CD4-positive, alpha-beta T cell (primary cell): ENCODE results near the gene TRIM50. TPM values are rescaled to one million over a fixed set of nuclear protein-coding genes. Genes with fewer than 3 reads are reported as not detected.
A peak's percentile ranks its signal among the peaks of the same experiment; 100 is the strongest.

Source experiments
- ATAC-seq: fragments of 200-7000 bp; cut with Tn5 transposase; one replicate; pipeline ENCODE4 v1.10.0; 2022; ENCODE audit warnings: mild to moderate bottlenecking; ENCODE audit not compliant: poor library complexity
- CTCF ChIA-PET: fragments of 350-600 bp; sonication (Branson Sonifier 250); formaldehyde crosslinking; loops from one replicate; lab custom pipeline; 2021; ENCODE audit warnings: antibody characterized with exemption, inconsistent platforms; lab: Charles Lee
- POLR2A ChIA-PET: fragments of 350-600 bp; sonication (Branson Sonifier 250); formaldehyde crosslinking; loops from one replicate; lab custom pipeline; 2021; ENCODE audit warnings: antibody characterized with exemption, inconsistent platforms; lab: Charles Lee
- DNase-seq, 14 experiments: peaks; one replicate each; pipeline ENCODE4 v3.0.0-alpha.2; 2013 to 2020; ENCODE audit warnings: mixed read lengths in 2 of 14
- H3K27ac ChIP-seq, 2 donors: one replicate each; pipeline versions ENCODE4 v1.5.1 to v1.7.0; 2013; ENCODE audit warnings: low read length in 2 of 2, low read depth in 1 of 2, mild to moderate bottlenecking in 1 of 2
- H3K27me3 ChIP-seq, 2 experiments: 1 replicate in 1 of 2; 2 replicates in 1 of 2; pipeline versions ENCODE4 v1.6.1 to v1.7.0; 2013; ENCODE audit warnings: low read length in 2 of 2, control low read depth in 1 of 2, mild to moderate bottlenecking in 1 of 2, moderate library complexity in 1 of 2; ENCODE audit not compliant: insufficient read depth in 2 of 2, control insufficient read depth in 1 of 2
- H3K36me3 ChIP-seq: one replicate; pipeline ENCODE4 v1.6.1; 2013; ENCODE audit warnings: low read length, control low read depth; ENCODE audit not compliant: insufficient read depth
- H3K4me1 ChIP-seq: one replicate; pipeline ENCODE4 v1.6.1; 2013; ENCODE audit warnings: low read length, control low read depth; ENCODE audit not compliant: insufficient read depth
- H3K4me3 ChIP-seq: one replicate; pipeline ENCODE4 v1.5.1; 2013; ENCODE audit warnings: mild to moderate bottlenecking, low read length, moderate library complexity
- H3K9me3 ChIP-seq, 2 experiments: 1 replicate in 1 of 2; 2 replicates in 1 of 2; pipeline versions ENCODE4 v1.6.1 to v1.7.0; 2013; ENCODE audit warnings: low read length in 2 of 2, mild to moderate bottlenecking in 2 of 2, control low read depth in 1 of 2, moderate library complexity in 1 of 2; ENCODE audit not compliant: control insufficient read depth in 1 of 2, insufficient read depth in 1 of 2
- H3K27ac Mint-ChIP-seq: one replicate; pipeline ENCODE4 v1.8.0; 2020; ENCODE audit warnings: mixed read lengths
- H3K27me3 Mint-ChIP-seq: one replicate; pipeline ENCODE4 v1.8.0; 2021; ENCODE audit warnings: mixed read lengths
- H3K36me3 Mint-ChIP-seq: one replicate; pipeline ENCODE4 v1.8.0; 2021; ENCODE audit warnings: low read depth, mixed read lengths
- H3K4me1 Mint-ChIP-seq: one replicate; pipeline ENCODE4 v1.8.0; 2021; ENCODE audit warnings: low read depth, mixed read lengths
- H3K4me3 Mint-ChIP-seq: one replicate; pipeline ENCODE4 v1.8.0; 2020; ENCODE audit warnings: mild to moderate bottlenecking, mixed read lengths
- H3K9me3 Mint-ChIP-seq: one replicate; pipeline ENCODE4 v1.8.0; 2020; ENCODE audit warnings: mixed read lengths
- intact Hi-C, 2 experiments: fragments of 100-400 bp; cut with DNase I in 1 of 2; cut with micrococcal nuclease in 1 of 2; formaldehyde crosslinking; loops; one replicate each; pipeline versions ENCODE4 v1.15.1 to v1.9.0; 2023 to 2025; cut with DNase I, micrococcal nuclease
- total RNA-seq, 174 experiments: library from RNA in 2 of 174; stranded (reverse) in 2 of 174; gene quantifications; one replicate each; pipeline ENCODE4 v1.2.3 and lab custom pipeline; 2021 to 2026
- TF ChIP-seq, protein P1 (sequence below): fragments of 200-600 bp; IDR thresholded peaks from one replicate; pipeline ENCODE4 v1.8.0; 2022; ENCODE audit warnings: antibody characterized with exemption, mild to moderate bottlenecking

Gene TRIM50
- total RNA-seq, 2 experiments from 2014 or later, result 0.17 TPM; not detected in 1

DNA sequence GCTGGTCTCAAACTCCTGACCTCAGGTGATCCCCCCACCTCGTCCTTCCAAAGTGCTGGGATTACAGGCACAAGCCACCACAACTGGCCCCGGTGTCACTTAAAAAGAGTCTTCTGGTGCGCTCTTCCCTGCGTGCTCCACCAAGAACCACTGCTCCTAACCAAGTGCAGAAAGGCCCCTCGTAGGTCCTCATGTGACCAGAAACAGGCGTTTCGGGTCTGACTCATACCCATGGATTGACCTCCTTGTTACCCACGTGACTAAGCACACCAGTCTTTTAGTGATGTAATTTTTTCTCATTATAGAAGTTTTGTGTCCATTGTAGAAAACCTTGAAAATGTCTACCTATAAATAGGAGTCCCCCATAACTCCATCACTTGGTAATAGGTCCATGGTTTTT, 14.0 kb upstream of the TRIM50 start:
- TF ChIP-seq, protein P1, sequence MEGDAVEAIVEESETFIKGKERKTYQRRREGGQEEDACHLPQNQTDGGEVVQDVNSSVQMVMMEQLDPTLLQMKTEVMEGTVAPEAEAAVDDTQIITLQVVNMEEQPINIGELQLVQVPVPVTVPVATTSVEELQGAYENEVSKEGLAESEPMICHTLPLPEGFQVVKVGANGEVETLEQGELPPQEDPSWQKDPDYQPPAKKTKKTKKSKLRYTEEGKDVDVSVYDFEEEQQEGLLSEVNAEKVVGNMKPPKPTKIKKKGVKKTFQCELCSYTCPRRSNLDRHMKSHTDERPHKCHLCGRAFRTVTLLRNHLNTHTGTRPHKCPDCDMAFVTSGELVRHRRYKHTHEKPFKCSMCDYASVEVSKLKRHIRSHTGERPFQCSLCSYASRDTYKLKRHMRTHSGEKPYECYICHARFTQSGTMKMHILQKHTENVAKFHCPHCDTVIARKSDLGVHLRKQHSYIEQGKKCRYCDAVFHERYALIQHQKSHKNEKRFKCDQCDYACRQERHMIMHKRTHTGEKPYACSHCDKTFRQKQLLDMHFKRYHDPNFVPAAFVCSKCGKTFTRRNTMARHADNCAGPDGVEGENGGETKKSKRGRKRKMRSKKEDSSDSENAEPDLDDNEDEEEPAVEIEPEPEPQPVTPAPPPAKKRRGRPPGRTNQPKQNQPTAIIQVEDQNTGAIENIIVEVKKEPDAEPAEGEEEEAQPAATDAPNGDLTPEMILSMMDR, result no peak
- Histone ChIP-seq H3K27me3 (no peaks in the 10 kb centered on the region), H3K36me3 (no peaks in the 10 kb centered on the region), H3K9me3 (no peaks in the 10 kb centered on the region), H3K4me1 (no peaks in the 10 kb centered on the region), H3K27ac (no peak overlapping the region), H3K4me3 (no peak overlapping the region)
- H3K9me3 Mint-ChIP-seq, result no peaks in the 10 kb centered on the region
- intact Hi-C loops, result loop anchor here in 1 of 2 experiments (5.0 kb wide), 1 partner anchor 70 kb away; no protein-coding TSS in a partner anchor
- DNase-seq, result peak in 2 of 14 experiments; percentile 22 to 54
- H3K27ac Mint-ChIP-seq, result no peak overlapping the region
- POLR2A ChIA-PET, result no interaction called here
- H3K4me3 Mint-ChIP-seq, result no peak overlapping the region
- no peaks in the 10 kb centered on the region for H3K36me3 Mint-ChIP-seq
- CTCF ChIA-PET, result no interaction called here
- ATAC-seq, result no peak
- peaks cover 3% of the 10 kb centered on the region for H3K27me3 Mint-ChIP-seq
- no peaks in the 10 kb centered on the region for H3K4me1 Mint-ChIP-seq

DNA sequence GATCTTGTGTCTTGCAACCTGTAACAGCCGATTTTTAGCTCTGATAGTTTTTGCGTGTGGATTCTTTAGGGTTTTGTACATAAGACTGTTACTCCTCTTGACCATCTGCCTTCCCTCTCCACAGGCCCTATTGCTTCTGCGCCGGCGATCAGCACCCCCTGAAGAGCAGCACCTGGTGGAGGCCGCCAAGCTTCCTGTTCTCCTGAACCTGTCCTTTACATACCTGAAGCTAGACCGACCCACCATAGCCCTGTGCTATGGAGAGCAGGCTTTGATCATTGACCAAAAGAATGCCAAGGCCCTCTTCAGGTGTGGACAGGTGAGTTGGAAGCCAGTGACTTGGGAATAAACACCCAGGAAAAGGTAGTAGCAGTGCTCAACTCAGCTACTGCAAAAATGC, 12.6 kb upstream of the TRIM50 start:
- Mint-ChIP-seq H3K27me3 (peaks cover 3% of the 10 kb centered on the region), H3K4me1 (no peaks in the 10 kb centered on the region), H3K4me3 (no peak overlapping the region), H3K36me3 (no peaks in the 10 kb centered on the region), H3K27ac (no peak overlapping the region), H3K9me3 (no peaks in the 10 kb centered on the region)
- ATAC-seq (no peak), DNase-seq (no peak)
- H3K9me3 ChIP-seq, result no peaks in the 10 kb centered on the region
- intact Hi-C loops, result loop anchor here in 1 of 2 experiments (5.0 kb wide), 1 partner anchor 72 kb away; no protein-coding TSS in a partner anchor
- no peak overlapping the region for H3K27ac ChIP-seq
- no peaks in the 10 kb centered on the region for H3K36me3 ChIP-seq
- H3K4me3 ChIP-seq, result no peak overlapping the region
- ChIA-PET CTCF (no interaction called here), POLR2A (no interaction called here)
- no peaks in the 10 kb centered on the region for H3K27me3 ChIP-seq
- TF ChIP-seq, protein P1, result no peak
- H3K4me1 ChIP-seq, result no peaks in the 10 kb centered on the region

DNA sequence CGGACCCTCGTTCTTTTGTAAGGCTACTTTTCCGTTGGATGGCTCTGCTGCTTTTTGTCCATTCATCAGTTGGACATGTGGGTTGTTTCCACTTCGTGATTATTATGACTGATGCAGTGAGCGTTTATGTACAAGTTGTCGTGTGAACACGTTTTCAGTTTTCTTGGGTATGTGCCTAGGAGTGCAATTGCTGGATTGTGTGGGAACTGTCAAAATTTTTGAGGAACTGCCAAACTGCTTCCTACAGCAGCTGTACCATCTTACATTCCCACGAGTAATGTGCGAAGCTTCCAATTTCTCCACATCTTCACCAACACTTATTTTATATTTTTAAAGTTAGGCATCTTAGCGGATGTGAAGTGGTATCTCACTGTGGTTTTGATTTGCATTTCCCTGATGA, 10.4 kb upstream of the TRIM50 start:
- CTCF ChIA-PET, result no interaction called here

More for the DNA sequence above, 10.4 kb upstream of the TRIM50 start:
- no peaks in the 10 kb centered on the region for H3K36me3 ChIP-seq
- no peak overlapping the region for H3K27ac ChIP-seq
- intact Hi-C loops, result no loop called here
- no peaks in the 10 kb centered on the region for H3K9me3 ChIP-seq
- POLR2A ChIA-PET, result no interaction called here
- Mint-ChIP-seq H3K36me3 (no peaks in the 10 kb centered on the region), H3K9me3 (no peaks in the 10 kb centered on the region), H3K27ac (no peak overlapping the region), H3K27me3 (peaks cover 3% of the 10 kb centered on the region), H3K4me1 (no peaks in the 10 kb centered on the region), H3K4me3 (no peak overlapping the region)
- TF ChIP-seq, protein P1, result no peak
- no peaks in the 10 kb centered on the region for H3K4me1 ChIP-seq
- H3K4me3 ChIP-seq, result no peak overlapping the region
- DNase-seq, result no peak
- H3K27me3 ChIP-seq, result no peaks in the 10 kb centered on the region
- ATAC-seq, result no peak
